ENCODE results near the gene PCBP3. TPM values are rescaled to one million over a fixed set of nuclear protein-coding genes. Genes with fewer than 3 reads are reported as not detected.
"Not testable (repeated sequence)": the region's sequence is repeated elsewhere in the genome, so short reads cannot be mapped to it uniquely, and the experiment has no call there.

The PCBP3 gene
- total RNA-seq, 1 donor from 2014 or later: 14.0 TPM

GRCh38 chr21:45973475-45974072, 330.0 kb downstream of the PCBP3 start:
- intact Hi-C loops (cut with micrococcal nuclease): loop anchor here (2.0 to 5.0 kb wide), 2 partner anchors 169 to 349 kb away; partner anchors contain the start of genes C21orf58 and PCNT

DNA sequence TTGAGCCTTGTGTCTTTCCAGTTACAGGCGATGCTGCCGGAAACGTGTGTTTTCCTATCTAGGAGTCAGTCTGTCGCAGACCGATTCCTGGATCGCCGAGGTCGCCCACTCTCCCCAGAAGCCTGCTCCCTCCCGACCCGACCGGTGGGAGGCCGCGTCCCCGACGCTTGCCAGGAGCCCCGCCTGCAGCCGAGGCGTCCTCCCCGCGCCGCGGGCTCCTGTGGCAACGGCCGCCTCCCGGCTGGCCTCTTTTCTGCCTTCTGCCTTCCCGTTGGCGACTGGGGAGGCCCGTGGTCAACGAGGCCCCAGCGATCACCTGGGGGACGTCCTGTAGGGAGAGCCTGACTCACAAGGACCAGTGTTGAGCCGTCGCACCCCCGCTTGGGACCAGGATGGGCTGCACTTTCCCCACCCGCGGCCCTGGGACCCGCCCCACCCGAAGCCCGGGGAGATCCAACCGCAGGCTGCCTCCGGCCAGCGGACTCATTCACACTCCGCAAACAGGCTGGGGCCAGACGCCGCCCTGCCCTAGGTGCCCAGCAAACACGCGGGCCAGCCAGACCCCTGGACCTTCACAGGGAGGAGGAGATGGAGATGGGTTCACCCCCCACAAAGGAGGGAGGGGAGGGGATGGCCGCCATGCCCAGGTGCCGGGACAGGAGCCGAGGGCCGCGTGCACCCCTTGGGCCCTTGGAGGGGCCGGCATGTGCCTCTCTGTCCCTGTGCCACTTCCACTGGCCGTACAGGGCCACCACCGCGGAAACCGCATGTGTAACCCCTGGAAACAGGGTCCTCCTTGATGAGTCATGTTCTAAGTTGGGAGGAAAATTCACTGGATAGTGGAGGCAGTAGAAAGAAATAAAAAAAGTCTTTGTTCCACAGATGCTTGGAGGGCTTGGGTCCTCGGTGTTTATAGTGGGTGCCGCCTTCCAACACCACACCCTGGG, 330.8 kb downstream of the PCBP3 start:
- intact Hi-C loops (cut with micrococcal nuclease): loop anchor here (5.0 kb wide), 1 partner anchor 348 kb away; the partner anchor contains the start of genes C21orf58 and PCNT

GRCh38 chr21:45975020-45975666, 331.6 kb downstream of the PCBP3 start:
- intact Hi-C loops (cut with micrococcal nuclease): no loop called here

- intact Hi-C loops (cut with micrococcal nuclease): not testable (repeated sequence)
Observed at GRCh38 chr21:45975667-45976409, 332.3 kb downstream of the PCBP3 start.

GRCh38 chr21:45976701-45977311, 333.3 kb downstream of the PCBP3 start:
- intact Hi-C loops (cut with micrococcal nuclease): no loop called here

GRCh38 chr21:45977396-45977795, 333.9 kb downstream of the PCBP3 start:
- intact Hi-C loops (cut with micrococcal nuclease): no loop called here

DNA sequence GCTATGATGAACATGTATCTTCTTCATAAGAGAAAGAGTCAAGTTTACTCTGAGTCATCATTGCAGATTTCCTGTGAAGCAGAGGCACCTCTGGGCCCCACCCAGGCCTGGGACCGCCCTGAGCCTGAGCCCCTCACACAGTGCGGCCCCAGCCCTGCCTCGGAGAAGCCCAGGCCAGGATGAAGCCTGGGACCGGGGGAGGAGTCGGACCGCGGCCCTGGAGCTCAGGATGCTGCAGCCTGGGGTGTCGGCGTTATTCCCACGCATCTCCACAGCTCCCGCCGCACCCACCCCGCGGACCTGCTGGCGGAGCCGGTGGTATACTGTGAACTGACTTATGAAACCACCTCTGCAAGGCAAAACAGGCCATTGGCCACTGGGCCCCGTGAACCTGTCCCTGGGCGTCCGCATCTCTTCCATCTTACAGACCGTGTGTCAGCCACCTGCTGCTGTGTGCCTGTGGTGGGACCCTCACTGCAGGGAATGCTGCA, 335.7 kb downstream of the PCBP3 start:
- intact Hi-C loops (cut with micrococcal nuclease): no loop called here

- intact Hi-C loops (cut with micrococcal nuclease): loop anchor here (2.0 to 5.0 kb wide), 3 partner anchors 248 to 389 kb away; partner anchors contain the start of genes LSS and PCBP3
Observed at GRCh38 chr21:45979651-45980050, 336.1 kb downstream of the PCBP3 start.

GRCh38 chr21:45980271-45980670, 336.7 kb downstream of the PCBP3 start:
- intact Hi-C loops (cut with micrococcal nuclease): loop anchor here (2.0 to 5.0 kb wide), 3 partner anchors 247 to 389 kb away; partner anchors contain the start of genes LSS and PCBP3

GRCh38 chr21:45980697-45981096, 337.2 kb downstream of the PCBP3 start:
- intact Hi-C loops (cut with micrococcal nuclease): loop anchor here (2.0 to 5.0 kb wide), 3 partner anchors 247 to 390 kb away; partner anchors contain the start of genes LSS and PCBP3

- intact Hi-C loops (cut with micrococcal nuclease): loop anchor here (2.0 to 5.0 kb wide), 3 partner anchors 246 to 391 kb away; partner anchors contain the start of genes LSS and PCBP3
Observed at GRCh38 chr21:45981151-45982091, 337.9 kb downstream of the PCBP3 start, which contains the start of gene COL6A1. COL6A1 (plus strand) TSS chr21:45981770; CDS start chr21:45981851, 81 bp downstream.

DNA sequence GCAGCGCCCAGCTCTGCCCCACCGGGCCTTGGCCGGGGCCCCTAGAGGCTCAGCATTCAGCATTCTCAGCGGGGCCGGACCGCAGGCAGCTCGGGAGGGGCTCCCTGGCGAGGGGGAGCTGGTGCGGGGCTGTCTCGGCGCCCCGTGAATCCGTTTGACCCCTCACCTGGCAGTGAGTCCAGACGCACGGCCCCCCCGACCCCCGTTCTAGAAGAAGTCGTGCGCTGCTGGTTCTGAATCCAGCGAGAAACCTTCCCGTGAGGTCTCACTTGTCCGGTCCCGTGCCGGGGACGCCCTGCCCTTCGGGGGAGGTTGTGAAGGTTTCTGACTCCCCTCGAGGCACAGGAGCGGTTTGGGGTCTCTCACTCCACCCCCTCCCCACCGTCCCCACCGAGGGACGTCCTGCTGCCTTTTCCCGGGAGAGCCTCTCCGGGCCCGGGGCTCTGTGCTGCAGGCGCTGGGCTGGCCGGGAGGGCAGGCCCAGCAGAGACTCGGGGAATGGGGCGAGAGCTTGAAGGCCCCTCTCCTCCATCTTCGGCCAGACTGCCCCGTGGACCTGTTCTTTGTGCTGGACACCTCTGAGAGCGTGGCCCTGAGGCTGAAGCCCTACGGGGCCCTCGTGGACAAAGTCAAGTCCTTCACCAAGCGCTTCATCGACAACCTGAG, 338.7 kb downstream of the PCBP3 start:
- intact Hi-C loops (cut with micrococcal nuclease): loop anchor here (5.0 kb wide), 2 partner anchors 245 to 340 kb away; partner anchors contain the start of genes LSS and PCBP3

DNA sequence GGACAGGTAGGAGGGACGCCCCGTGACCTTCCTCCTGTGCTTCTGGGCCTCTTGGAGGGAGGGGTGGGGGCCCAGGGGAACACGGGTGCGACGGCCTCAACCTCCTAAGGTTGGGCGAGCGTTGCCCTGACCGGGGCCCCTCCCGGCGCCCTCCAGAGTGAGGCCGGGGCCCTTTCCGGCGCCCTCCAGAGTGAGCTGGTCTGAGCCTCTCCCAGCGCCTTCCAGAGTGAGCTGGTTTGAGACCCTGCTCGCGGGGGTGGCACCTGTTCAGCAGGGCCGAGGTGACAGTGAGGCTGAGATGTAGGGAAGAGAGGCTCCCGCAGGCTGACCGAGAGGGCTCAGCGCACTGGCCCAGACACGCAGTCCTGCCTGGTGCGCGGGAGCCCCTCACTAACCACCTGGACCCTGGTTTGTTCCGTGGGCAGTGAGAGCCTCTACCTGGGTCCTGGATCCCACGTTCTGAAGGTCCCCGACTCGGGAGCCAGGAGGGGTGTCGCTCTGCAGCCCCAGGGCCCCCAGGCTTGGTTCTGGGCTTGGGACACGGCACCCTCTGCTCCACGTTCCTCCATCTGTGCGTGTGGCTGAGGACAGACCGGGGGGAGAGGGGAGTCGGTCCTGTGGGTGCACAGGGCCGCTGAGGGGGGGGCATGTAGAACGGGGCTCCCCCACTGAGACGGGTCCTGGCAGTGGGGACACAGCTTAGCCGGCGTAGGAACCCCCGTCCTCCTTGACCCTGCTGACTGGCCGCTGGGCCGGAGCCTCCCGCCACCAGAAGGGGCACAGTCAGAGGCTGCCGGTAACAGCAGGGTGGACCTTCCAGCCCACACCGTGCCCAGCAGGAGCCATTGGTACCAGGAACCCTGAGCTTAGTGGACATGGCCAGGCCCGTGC, 339.5 kb downstream of the PCBP3 start:
- intact Hi-C loops (cut with micrococcal nuclease): loop anchor here (5.0 kb wide), 2 partner anchors 244 to 341 kb away; partner anchors contain the start of genes LSS and PCBP3

- intact Hi-C loops (cut with micrococcal nuclease): loop anchor here (5.0 kb wide), 2 partner anchors 244 to 341 kb away; partner anchors contain the start of genes LSS and PCBP3
Observed at GRCh38 chr21:45983649-45983965, 340.1 kb downstream of the PCBP3 start.

GRCh38 chr21:45983981-45984551, 340.5 kb downstream of the PCBP3 start:
- intact Hi-C loops (cut with micrococcal nuclease): loop anchor here (5.0 kb wide), 2 partner anchors 243 to 342 kb away; partner anchors contain the start of genes LSS and PCBP3

GRCh38 chr21:45984584-45985095, 341.1 kb downstream of the PCBP3 start:
- intact Hi-C loops (cut with micrococcal nuclease): loop anchor here (5.0 kb wide), 2 partner anchors 243 to 342 kb away; partner anchors contain the start of genes LSS and PCBP3

Data from T-helper 1 cell treated with Interleukin-12 subunit alpha and Interleukin-12 subunit beta and Interleukin-4 antibody, amounts not matched to agents 30 ng/mL and 1 ng/mL, for 36 hours (primary cell).